Stimulated activated CD8-positive, alpha-beta memory T cell treated with anti-CD3 and anti-CD28 coated beads, Interleukin-12 subunit alpha, Interleukin-12 subunit beta, amount 100 ng/mL, for 4 hours (primary cell): Measurements from ENCODE around the gene TBCA.
"Not testable (repeated sequence)": the region's sequence is repeated elsewhere in the genome, so short reads cannot be mapped to it uniquely, and the experiment has no call there.

ENCODE experiments used
- DNase-seq: peaks from one replicate; pipeline ENCODE4 v3.0.0-alpha.2; 2020; ENCODE audit warnings: low read depth

The TBCA gene

GRCh38 chr5:77772729-77773128 is 3.4 kb downstream of the TBCA start:
- no peak for DNase-seq

- DNase-seq = no peak
Observed at GRCh38 chr5:77771452-77771851, 4.7 kb downstream of the TBCA start.

- DNase-seq = no peak
Observed at GRCh38 chr5:77770293-77771005, 5.7 kb downstream of the TBCA start.

DNA sequence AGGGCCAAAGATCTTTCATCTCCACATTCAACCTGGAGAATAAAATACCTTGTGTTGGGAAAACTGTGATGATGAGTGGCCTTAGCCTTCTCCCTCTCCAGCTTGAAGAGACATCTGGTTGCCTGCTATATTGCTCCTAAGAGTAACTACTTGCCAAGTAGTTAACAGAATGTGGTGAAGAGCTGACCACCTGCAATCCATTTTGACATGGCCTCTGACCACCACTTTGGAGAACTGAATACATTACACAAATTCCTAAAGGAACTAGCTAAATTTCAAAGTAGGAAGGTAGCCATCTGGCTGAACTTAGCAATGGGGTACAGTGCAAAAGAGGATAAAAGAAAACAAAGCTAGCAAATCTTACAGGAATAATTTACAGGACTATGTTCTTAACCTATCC is 7.2 kb downstream of the TBCA start:
- DNase-seq = no peak

- DNase-seq = no peak
Observed at GRCh38 chr5:77767301-77767700, 8.8 kb downstream of the TBCA start.

DNA sequence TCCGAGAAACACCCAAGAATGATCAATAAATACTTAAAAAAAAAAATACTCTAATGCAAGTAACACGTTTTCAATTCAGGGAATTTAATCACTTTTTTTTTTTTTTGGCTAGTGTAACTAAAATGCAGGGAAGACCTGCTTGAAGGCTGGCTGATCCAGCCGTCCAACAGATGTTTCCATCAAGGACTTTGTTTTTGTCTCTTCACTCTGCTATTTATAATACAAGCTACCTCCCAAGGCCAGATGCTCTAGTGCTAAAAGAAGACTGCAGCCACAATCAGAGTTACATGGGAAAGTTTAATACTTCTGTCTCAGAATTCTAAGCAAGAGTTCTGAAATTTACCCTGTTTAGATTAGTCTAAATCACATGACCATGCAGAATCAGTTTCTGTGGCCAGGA is 14.5 kb downstream of the TBCA start:
- DNase-seq = no peak

GRCh38 chr5:77758141-77758938 is 17.8 kb downstream of the TBCA start:
- DNase-seq = no peak

GRCh38 chr5:77751328-77752023 is 24.7 kb downstream of the TBCA start:
- DNase-seq = no peak

GRCh38 chr5:77750928-77751327 is 25.2 kb downstream of the TBCA start:
- not testable (repeated sequence) for DNase-seq

GRCh38 chr5:77748160-77748559 is 28.0 kb downstream of the TBCA start:
- no peak for DNase-seq

- no peak for DNase-seq
Observed at GRCh38 chr5:77744116-77744515, 32.0 kb downstream of the TBCA start.

DNA sequence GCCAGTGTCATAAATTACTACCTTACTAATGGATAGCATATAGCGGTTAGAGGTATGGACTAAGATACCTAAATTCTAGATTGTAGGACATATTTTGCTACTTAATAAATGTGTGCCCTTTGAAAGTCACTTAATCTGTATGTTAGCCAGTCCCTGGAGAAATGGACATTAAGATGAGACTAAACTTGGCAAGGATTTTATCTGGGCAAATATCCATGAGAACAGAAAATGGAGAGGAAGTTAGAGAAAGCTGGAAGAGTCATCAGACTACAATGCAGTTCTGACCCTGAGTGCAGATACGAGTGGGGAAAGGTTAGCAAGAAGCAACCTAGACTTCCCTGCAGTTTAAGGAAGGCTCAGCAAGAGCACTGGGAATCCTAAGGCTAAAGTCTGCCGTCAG is 33.0 kb downstream of the TBCA start:
- DNase-seq = no peak

DNA sequence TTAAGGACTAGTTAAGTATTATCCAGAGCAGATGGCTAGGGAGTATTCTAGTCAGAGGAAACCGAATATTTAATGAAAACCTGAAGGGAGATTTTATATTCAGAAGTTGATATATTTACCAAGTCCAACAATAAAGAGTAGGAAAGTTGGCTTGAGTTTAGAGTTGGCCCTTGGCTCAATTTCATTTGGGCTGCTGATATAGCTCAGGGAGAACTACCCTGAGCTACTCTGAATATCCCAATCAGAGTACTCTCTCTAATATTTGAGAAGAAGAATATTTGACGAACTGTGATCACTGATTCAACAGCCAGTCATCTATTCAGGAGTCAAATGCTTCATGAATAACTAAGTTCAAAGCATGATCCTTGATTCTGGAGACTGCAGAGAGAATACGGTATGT is 34.5 kb downstream of the TBCA start:
- DNase-seq = no peak

GRCh38 chr5:77734885-77735284 is 41.3 kb downstream of the TBCA start:
- DNase-seq = no peak

DNA sequence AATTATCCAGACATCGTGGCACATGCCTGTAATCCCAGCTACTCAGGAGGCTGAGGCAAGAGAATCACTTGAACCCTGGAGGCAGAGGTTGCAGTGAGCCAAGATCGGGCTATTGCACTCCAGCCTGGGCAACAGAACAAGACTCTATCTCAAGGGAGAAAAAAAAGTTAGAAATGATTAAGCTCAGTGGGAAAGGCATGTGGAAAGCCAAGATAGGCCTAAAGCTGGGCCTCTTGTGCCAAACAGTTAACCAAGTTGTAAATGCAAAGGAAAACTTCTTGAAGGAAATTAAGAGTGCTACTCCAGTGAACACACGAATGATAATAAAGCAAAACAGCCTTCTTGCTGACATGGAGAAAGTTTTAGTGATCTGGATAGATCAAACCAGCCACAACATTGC is 43.0 kb downstream of the TBCA start:
- no peak for DNase-seq

GRCh38 chr5:77727190-77727589 is 48.9 kb downstream of the TBCA start:
- no peak for DNase-seq

DNA sequence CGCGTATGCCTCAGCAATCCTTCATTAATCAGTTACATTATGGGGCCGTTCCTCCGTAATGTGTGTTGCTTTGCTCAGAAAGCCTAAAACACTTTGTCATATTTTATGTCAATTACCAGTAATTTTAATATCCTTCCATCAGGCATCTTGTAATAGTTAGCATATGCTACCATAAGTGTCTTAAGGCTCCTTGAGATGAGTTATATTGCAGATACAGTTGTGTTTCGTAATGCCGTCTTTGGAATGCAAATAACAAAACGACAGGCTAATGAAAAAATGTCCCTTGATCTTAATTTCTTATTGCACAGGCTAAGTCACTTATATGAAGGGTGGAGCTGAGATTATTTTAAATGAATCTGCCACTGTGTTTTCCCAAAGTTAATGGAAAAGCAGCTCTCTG is 50.5 kb downstream of the TBCA start:
- no peak for DNase-seq

GRCh38 chr5:77724934-77725333 is 51.2 kb downstream of the TBCA start:
- no peak for DNase-seq

DNA sequence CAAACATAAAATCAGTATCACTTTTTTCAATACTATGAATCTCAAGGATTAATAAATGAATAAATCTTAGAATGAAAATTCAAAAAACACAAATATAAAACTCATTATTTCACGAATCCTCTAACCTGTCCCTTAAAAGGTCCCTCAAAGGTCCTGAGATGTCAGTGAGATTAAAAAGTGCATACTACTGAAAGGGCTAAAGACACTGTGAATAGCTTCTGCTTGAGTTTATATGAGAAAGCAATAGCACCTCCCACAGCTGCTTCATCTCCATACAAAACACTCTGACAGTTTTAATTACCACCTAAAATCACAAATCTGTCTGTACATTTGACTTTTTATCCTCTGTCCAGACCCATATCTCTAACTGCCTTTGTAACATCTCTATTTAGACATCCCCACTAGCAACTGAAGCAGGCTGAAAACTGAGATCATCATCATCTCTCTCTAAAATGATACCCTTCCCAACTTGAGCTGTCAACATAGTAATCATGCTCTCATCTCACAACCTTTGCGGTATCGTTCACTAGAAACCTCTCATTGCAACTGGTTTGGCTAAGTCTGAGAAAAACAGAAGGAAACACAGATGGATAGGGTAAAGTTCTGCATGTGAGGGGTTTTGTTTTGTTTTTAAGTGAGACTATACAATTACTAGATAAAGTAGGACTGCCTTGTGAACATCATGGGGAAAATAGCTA is 56.3 kb downstream of the TBCA start:
- DNase-seq = no peak

DNA sequence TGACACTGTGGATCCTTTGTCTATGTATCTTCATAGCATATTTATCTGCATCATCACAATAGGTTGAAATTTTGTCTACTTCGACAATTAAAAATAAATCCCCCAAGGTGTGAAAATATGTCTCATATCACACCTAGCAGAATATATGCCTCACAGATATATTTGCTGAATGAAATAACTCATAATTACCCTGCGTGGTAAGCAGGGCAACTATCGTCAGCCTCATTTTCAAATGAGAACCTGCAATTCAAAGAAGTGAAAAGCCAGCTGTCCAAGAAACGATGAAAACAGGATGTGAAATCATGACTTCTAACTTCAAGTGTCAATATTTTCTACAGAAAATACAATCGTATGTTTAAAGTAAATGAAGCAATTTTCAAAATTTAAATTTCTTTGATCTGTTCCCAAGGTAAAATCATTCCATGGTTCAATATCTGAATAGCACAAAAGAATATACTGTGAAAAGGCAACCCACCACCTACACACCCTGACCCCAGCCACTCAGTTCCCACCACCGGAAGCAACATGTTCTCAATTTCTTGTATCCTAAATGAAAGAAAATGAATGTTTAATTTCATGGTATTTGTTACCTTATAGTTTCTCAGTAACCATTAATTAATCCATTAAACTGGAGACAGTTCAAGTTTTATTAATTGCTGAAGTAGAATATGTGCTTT is 57.1 kb downstream of the TBCA start:
- no peak for DNase-seq

DNA sequence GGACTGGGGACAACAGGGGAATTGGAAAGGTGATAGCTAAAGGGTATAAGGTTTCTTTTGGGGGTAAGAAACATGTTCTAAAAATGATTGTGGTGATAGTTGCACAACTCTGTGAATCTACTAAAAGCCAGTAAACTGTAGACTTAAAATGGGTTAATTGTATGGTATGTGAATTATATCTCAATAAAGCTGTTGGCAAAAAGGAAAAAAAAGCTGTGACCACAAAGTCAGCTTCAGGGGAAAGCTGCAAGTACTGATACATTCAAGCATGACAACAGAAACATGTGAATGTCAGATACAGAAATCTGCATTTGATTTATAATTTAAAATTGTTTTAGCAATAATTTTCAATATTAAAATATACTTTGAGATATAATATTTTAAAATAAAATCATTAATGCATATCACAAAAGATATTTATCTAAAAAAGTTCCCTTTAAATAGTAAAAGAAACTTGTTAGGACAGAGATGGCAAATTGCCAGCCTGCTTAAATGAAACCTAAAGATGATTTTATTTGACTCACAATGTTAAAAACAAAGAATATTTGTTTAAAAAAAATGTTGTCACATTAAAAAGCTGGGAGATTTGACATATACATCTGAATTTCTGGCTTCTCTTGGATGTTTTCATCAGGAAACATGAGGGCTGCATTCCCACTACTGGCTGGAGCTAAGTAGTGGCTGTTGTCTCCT is 66.0 kb downstream of the TBCA start:
- no peak for DNase-seq
